ENCODE data around the gene CALR3.

GRCh38 chr19:16452325-16452724, 43.6 kb downstream of the CALR3 start:
- TF ChIP-seq FOXM1 (IDR thresholded peaks at IDR 0.05; ENCODE audit: borderline replicate concordance, low read depth) (no peak), RAD21 (IDR thresholded peaks at IDR 0.05; ENCODE audit: low read depth) (no peak), EP300 (IDR thresholded peaks at IDR 0.05; ENCODE audit: borderline replicate concordance) (no peak), CREB1 (IDR thresholded peaks at IDR 0.05; ENCODE audit: low read depth) (no peak), TAF1 (IDR thresholded peaks at IDR 0.05; ENCODE audit: low read depth) (no peak), EGR1 (IDR thresholded peaks at IDR 0.05) (no peak), ZBTB7A (IDR thresholded peaks at IDR 0.05; ENCODE audit: low read depth) (no peak)
